BE2C (cell line): ENCODE measurements around the gene IGF2.

Experiments
- DNase-seq: peaks from one replicate; pipeline ENCODE4 v3.0.0-alpha.2; 2020
- H3K27me3 ChIP-seq: fragments of 250-450 bp; sonication (Bioruptor Pico); 2 replicates; pipeline ENCODE4 v1.5.1; 2020; ENCODE audit warnings: mild to moderate bottlenecking
- H3K36me3 ChIP-seq: fragments of 250-450 bp; sonication (Bioruptor Pico); 2 replicates; pipeline ENCODE4 v1.5.1; 2020; ENCODE audit warnings: mild to moderate bottlenecking
- H3K4me1 ChIP-seq: fragments of 250-450 bp; sonication (Bioruptor Pico); 2 replicates; pipeline ENCODE4 v1.5.1; 2020
- H3K4me3 ChIP-seq: 2 replicates; pipeline ENCODE4 v1.5.1; 2011; ENCODE audit warnings: low read depth, low read length
- H3K9me3 ChIP-seq: fragments of 250-450 bp; sonication (Bioruptor Pico); 2 replicates; pipeline ENCODE4 v1.5.1; 2020
- TF ChIP-seq, protein P1 (sequence below): IDR thresholded peaks from 2 replicates; pipeline ENCODE4 v1.5.1; 2012; ENCODE audit warnings: mild to moderate bottlenecking, low read depth, low read length

IGF2 gene

GRCh38 chr11:2091786-2092463 is 47.3 kb downstream of the IGF2 start:
- Histone ChIP-seq H3K36me3 (no peaks in the 10 kb centered on the region), H3K27me3 (no peaks in the 10 kb centered on the region), H3K4me1 (peaks cover 8% of the 10 kb centered on the region), H3K4me3 (no peak overlapping the region), H3K9me3 (0 out of 2 replicates have a peak, but pooled peaks cover 2% of the 10 kb centered on the region)
- TF ChIP-seq, protein P1, sequence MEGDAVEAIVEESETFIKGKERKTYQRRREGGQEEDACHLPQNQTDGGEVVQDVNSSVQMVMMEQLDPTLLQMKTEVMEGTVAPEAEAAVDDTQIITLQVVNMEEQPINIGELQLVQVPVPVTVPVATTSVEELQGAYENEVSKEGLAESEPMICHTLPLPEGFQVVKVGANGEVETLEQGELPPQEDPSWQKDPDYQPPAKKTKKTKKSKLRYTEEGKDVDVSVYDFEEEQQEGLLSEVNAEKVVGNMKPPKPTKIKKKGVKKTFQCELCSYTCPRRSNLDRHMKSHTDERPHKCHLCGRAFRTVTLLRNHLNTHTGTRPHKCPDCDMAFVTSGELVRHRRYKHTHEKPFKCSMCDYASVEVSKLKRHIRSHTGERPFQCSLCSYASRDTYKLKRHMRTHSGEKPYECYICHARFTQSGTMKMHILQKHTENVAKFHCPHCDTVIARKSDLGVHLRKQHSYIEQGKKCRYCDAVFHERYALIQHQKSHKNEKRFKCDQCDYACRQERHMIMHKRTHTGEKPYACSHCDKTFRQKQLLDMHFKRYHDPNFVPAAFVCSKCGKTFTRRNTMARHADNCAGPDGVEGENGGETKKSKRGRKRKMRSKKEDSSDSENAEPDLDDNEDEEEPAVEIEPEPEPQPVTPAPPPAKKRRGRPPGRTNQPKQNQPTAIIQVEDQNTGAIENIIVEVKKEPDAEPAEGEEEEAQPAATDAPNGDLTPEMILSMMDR = no peak
- no peak for DNase-seq

- TF ChIP-seq, protein P1 = no peak
- Histone ChIP-seq H3K36me3 (no peaks in the 10 kb centered on the region), H3K27me3 (no peaks in the 10 kb centered on the region), H3K4me3 (no peak overlapping the region), H3K9me3 (0 out of 2 replicates have a peak, but pooled peaks cover 2% of the 10 kb centered on the region), H3K4me1 (peaks cover 8% of the 10 kb centered on the region)
- no peak for DNase-seq
Observed at GRCh38 chr11:2091112-2091746, 48.0 kb downstream of the IGF2 start.

DNA sequence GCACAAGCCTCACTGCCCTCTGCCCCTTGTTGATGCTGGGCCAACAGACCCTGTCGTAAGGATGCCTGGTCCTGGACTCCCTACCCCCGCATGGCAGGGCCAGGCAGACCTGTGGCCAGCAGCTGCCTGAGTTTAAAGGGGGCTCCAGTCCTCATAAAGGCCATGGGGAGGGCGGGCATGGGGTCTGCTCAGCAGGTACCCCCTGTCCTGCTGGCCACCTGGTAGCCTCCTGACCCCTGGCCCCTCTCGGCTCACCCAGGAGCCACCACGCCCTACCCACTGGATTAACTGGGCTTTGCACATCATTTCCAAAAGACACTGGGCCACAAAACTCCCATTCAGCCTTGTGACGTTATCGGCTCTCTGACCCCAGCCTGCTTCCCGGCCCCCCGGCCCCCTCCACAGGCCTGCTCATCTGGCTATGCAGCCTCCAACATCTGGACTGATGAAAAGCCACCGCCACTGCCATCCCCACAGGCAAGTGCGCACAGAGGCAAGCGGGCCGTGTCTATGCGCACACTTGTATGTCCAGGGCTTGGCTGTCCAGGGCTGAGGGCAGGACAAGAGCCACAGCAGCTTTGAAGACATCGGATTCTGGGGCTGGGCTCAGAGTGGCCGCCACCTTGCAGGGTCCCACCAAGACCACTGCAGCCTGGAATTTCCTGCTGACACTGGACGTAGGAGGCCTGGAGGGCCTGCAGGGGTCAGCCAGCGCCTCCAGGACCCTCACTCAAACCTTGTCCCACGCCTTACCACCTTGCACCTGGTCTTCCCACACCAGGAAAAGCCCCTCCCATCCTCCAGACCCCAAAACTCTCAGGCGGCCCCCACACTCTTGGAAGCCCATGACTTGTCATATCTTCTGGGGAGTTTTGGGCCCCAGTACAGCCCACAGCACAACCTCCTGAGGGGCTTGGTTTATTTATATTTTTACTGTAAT is 48.7 kb downstream of the IGF2 start:
- TF ChIP-seq, protein P1 = no peak

GRCh38 chr11:2089536-2090165 is 49.5 kb downstream of the IGF2 start:
- peak; percentile 62 for DNase-seq
- TF ChIP-seq, protein P1 = no peak
- Histone ChIP-seq H3K4me3 (no peak overlapping the region), H3K27me3 (no peaks in the 10 kb centered on the region), H3K36me3 (no peaks in the 10 kb centered on the region), H3K4me1 (peaks cover 8% of the 10 kb centered on the region), H3K9me3 (0 out of 2 replicates have a peak, but pooled peaks cover 2% of the 10 kb centered on the region)

More for the DNA sequence above, 48.7 kb downstream of the IGF2 start:
- DNase-seq = no peak
- H3K9me3 ChIP-seq = 0 out of 2 replicates have a peak, but pooled peaks cover 2% of the 10 kb centered on the region
- H3K4me3 ChIP-seq = no peak overlapping the region
- H3K27me3 ChIP-seq = no peaks in the 10 kb centered on the region
- no peaks in the 10 kb centered on the region for H3K36me3 ChIP-seq
- peaks cover 8% of the 10 kb centered on the region for H3K4me1 ChIP-seq

DNA sequence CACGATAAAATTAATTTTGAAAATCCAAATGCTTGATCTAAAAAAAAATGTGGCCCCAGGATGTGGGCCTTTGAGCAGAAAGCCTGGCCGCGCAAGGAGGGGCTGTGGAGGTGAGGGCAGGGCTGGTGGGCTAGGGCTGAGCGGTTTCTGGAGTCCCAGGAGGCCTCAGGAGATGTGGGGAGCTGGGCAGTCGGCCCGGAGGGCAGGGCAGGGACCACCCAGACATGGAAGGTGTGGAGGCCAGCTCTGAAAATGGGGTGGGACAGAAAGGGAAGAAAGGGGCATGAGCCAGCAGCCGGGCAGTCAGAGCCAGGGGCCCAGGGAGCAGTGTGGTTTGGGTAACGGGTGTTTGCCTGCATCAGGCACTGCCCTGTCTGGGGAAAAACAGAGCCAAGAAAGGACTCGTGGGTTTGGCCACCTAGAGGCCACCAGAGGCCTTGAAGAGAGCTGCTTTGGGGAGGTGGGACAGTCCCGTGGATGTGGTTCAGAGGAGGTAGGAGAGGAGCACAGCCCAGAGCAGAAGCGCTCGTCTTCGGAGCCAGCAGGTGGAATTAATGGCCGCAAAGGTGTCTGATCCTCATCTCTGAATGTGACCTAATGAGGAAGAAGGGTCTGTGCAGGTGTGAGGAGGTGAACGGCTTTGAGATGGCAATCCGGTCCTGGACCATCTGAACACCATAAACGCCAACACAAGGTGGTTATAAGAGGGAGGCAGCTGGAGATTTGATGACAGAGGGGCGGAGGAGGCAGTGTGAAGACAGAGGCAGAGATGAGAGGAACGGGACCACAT is 50.2 kb downstream of the IGF2 start:
- TF ChIP-seq, protein P1 = no peak
- no peak for DNase-seq
- H3K4me1 ChIP-seq = peaks cover 8% of the 10 kb centered on the region
- H3K4me3 ChIP-seq = no peak overlapping the region
- H3K27me3 ChIP-seq = no peaks in the 10 kb centered on the region
- H3K9me3 ChIP-seq = 0 out of 2 replicates have a peak, but pooled peaks cover 2% of the 10 kb centered on the region
- no peaks in the 10 kb centered on the region for H3K36me3 ChIP-seq
